ENCODE data around the gene PHLPP2. TPM values are rescaled to one million over a fixed set of nuclear protein-coding genes. Genes with fewer than 3 reads are reported as not detected.

PHLPP2 gene
- total and polyA plus RNA-seq, 10 of the 15 experiments (the other 5 are each of a cell fraction or from before 2014, with no cell fraction given), result 1.0 to 13.2 (median 7.0) TPM

DNA sequence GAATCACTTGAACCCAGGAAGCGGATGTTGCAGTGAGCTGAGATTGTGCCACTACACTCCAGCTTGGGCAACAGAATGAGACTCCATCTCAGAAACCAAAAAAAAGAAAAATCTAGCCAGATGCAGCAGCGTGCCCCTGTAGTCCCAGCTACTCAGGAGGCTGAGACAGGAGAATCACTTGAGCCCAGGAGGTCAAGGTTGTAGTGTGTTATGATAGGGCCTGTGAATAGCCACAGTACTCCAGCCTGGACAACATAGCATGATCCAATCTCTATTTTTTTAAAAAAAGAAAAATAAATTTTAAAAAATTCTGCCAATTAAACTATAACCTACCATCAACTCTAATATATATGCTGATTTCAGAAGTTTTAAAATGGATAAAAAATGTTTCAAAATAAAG, 15.8 kb downstream of the PHLPP2 start:
- Histone ChIP-seq H3K36me3 (ENCODE audit: control insufficient read depth in 2 of 2, insufficient read depth in 2 of 2, low read length in 1 of 2) (peaks cover 0 to 1% of the 10 kb centered on the region in 2 experiments; a peak in 1 of 4 replicates), H2AFZ (ENCODE audit: control insufficient read depth, low read depth, low read length) (no peak overlapping the region), H3K4me3 (no peak overlapping the region), H3K27me3 (replicated peaks in 1 of 2; ENCODE audit: control insufficient read depth in 2 of 2, insufficient read depth in 2 of 2, low read length in 1 of 2) (no peaks in the 10 kb centered on the region), H3K27ac (ENCODE audit: control insufficient read depth, insufficient read depth) (no peak overlapping the region), H3K9me3 (replicated peaks; ENCODE audit: control insufficient read depth, insufficient read depth, low read length) (no peaks in the 10 kb centered on the region), H3K4me2 (ENCODE audit: control insufficient read depth, insufficient read depth) (no peak overlapping the region), H3K79me2 (ENCODE audit: control insufficient read depth, insufficient read depth, low read length) (no peaks in the 10 kb centered on the region), H3K9ac (ENCODE audit: control insufficient read depth, insufficient read depth, low read length) (no peak overlapping the region), H4K20me1 (ENCODE audit: control insufficient read depth, insufficient read depth) (no peaks in the 10 kb centered on the region), H3K4me1 (ENCODE audit: control insufficient read depth, insufficient read depth, low read length) (peaks cover 7% of the 10 kb centered on the region)
- ChIA-PET RAD21 (ENCODE audit: unreplicated experiment) (no interaction called here), CTCF (no interaction called here), SMC1A (ENCODE audit: uncharacterized antibody, unreplicated experiment) (interaction anchor here (1.4 kb wide), 1 partner anchor 39 kb away, joined by 4 read pairs; no protein-coding TSS in a partner anchor), POLR2A (interaction anchor here (0.6 kb wide), 1 partner anchor 20 kb away, joined by 4 read pairs; no protein-coding TSS in a partner anchor)
- no peak for FAIRE-seq
- DNase-seq (ENCODE audit: low read depth, low spot score), result no peak
- in situ Hi-C loops (cut with MboI) (no loop called here), intact Hi-C loops (cut with micrococcal nuclease; ENCODE audit: unreplicated experiment) (no loop called here)
- BruUV-seq (replicated peaks), result no TSS peak
- no peak for ATAC-seq
- 95% methylated on average over 2 of the region's 2 CpGs for WGBS (ENCODE audit: insufficient coverage, insufficient replicate concordance, low lambda C conversion rate, missing lambda C conversion rate)
- TF ChIP-seq, protein P1, sequence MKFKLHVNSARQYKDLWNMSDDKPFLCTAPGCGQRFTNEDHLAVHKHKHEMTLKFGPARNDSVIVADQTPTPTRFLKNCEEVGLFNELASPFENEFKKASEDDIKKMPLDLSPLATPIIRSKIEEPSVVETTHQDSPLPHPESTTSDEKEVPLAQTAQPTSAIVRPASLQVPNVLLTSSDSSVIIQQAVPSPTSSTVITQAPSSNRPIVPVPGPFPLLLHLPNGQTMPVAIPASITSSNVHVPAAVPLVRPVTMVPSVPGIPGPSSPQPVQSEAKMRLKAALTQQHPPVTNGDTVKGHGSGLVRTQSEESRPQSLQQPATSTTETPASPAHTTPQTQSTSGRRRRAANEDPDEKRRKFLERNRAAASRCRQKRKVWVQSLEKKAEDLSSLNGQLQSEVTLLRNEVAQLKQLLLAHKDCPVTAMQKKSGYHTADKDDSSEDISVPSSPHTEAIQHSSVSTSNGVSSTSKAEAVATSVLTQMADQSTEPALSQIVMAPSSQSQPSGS (IDR thresholded peaks at IDR 0.05; ENCODE audit: low read length), result no peak

DNA sequence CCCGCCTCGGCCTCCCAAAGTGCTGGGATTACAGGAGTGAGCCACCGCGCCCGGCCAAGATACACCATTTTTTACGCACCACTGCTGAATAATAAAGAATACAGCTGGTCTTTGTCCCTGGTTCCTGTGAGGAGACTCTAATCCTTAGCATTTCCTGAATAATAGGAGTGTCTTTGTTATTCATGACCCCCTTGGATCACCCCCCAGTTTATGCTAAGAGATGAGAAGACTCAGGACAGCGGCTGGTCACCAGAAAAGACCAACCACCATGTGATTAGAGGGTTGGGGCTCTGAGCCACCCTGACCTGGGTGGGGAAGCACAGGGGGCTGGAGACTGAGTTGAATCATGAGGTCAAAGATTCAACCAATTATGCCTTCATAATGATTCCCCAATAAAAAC, 17.3 kb downstream of the PHLPP2 start:
- no peak for FAIRE-seq

More for the DNA sequence above, 17.3 kb downstream of the PHLPP2 start:
- POLR2A ChIA-PET, result interaction anchor here (0.9 kb wide), 1 partner anchor 158 kb away, joined by 3 read pairs; no protein-coding TSS in a partner anchor
- ATAC-seq (no peak), DNase-seq (ENCODE audit: low read depth, low spot score) (no peak)
- 98% methylated on average over 5 of the region's 7 CpGs for WGBS (ENCODE audit: insufficient coverage, insufficient replicate concordance, low lambda C conversion rate, missing lambda C conversion rate)
- Histone ChIP-seq H3K79me2 (ENCODE audit: control insufficient read depth, insufficient read depth, low read length) (no peaks in the 10 kb centered on the region), H3K4me3 (no peak overlapping the region), H3K9ac (ENCODE audit: control insufficient read depth, insufficient read depth, low read length) (no peak overlapping the region), H2AFZ (ENCODE audit: control insufficient read depth, low read depth, low read length) (no peak overlapping the region), H3K27me3 (replicated peaks in 1 of 2; ENCODE audit: control insufficient read depth in 2 of 2, insufficient read depth in 2 of 2, low read length in 1 of 2) (no peaks in the 10 kb centered on the region), H3K4me2 (ENCODE audit: control insufficient read depth, insufficient read depth) (no peak overlapping the region), H3K36me3 (ENCODE audit: control insufficient read depth in 2 of 2, insufficient read depth in 2 of 2, low read length in 1 of 2) (peaks cover 0 to 1% of the 10 kb centered on the region in 2 experiments; a peak in 1 of 4 replicates), H4K20me1 (ENCODE audit: control insufficient read depth, insufficient read depth) (no peaks in the 10 kb centered on the region), H3K4me1 (ENCODE audit: control insufficient read depth, insufficient read depth, low read length) (peaks cover 7% of the 10 kb centered on the region), H3K9me3 (replicated peaks; ENCODE audit: control insufficient read depth, insufficient read depth, low read length) (no peaks in the 10 kb centered on the region), H3K27ac (ENCODE audit: control insufficient read depth, insufficient read depth) (no peak overlapping the region)
- in situ Hi-C loops (cut with MboI) (no loop called here), intact Hi-C loops (cut with micrococcal nuclease; ENCODE audit: unreplicated experiment) (no loop called here)
- BruUV-seq (replicated peaks), result no TSS peak
- CTCF ChIA-PET, result no interaction called here
- TF ChIP-seq ATF7 (IDR thresholded peaks at IDR 0.05; ENCODE audit: low read depth) (no peak), NR2C2 (IDR thresholded peaks at IDR 0.05; ENCODE audit: borderline replicate concordance, control insufficient read depth, insufficient read length, low read depth) (no peak), NBN (IDR thresholded peaks at IDR 0.05) (no peak), CREB1 (IDR thresholded peaks at IDR 0.05; ENCODE audit: low read depth) (no peak), JUND (IDR thresholded peaks at IDR 0.05; ENCODE audit: low read depth, low read length) (no peak), ZZZ3 (IDR thresholded peaks at IDR 0.05; ENCODE audit: control insufficient read depth, insufficient read length, low read depth) (no peak), GABPA (IDR thresholded peaks at IDR 0.05; ENCODE audit: low read depth) (no peak)
- TF ChIP-seq, protein P2, sequence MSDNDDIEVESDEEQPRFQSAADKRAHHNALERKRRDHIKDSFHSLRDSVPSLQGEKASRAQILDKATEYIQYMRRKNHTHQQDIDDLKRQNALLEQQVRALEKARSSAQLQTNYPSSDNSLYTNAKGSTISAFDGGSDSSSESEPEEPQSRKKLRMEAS (IDR thresholded peaks at IDR 0.05; ENCODE audit: low read depth, low read length), result no peak
- TF ChIP-seq, protein P3, sequence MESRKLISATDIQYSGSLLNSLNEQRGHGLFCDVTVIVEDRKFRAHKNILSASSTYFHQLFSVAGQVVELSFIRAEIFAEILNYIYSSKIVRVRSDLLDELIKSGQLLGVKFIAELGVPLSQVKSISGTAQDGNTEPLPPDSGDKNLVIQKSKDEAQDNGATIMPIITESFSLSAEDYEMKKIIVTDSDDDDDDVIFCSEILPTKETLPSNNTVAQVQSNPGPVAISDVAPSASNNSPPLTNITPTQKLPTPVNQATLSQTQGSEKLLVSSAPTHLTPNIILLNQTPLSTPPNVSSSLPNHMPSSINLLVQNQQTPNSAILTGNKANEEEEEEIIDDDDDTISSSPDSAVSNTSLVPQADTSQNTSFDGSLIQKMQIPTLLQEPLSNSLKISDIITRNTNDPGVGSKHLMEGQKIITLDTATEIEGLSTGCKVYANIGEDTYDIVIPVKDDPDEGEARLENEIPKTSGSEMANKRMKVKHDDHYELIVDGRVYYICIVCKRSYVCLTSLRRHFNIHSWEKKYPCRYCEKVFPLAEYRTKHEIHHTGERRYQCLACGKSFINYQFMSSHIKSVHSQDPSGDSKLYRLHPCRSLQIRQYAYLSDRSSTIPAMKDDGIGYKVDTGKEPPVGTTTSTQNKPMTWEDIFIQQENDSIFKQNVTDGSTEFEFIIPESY (IDR thresholded peaks at IDR 0.05), result no peak
- RAD21 ChIA-PET (ENCODE audit: unreplicated experiment), result no interaction called here
- SMC1A ChIA-PET (ENCODE audit: uncharacterized antibody, unreplicated experiment), result no interaction called here

Data from GM12878 (cell line).